Kasumi-1 (cell line): ENCODE measurements around the gene CDKN1A.
A peak's percentile ranks its signal among the peaks of the same experiment; 100 is the strongest.
"Not testable (repeated sequence)": the region's sequence is repeated elsewhere in the genome, so short reads cannot be mapped to it uniquely, and the experiment has no call there.

Source experiments
- DNase-seq, 2 experiments: peaks; one replicate each; lab custom pipeline; 2025; lab: John Stamatoyannopoulos, UW

Gene CDKN1A

DNA sequence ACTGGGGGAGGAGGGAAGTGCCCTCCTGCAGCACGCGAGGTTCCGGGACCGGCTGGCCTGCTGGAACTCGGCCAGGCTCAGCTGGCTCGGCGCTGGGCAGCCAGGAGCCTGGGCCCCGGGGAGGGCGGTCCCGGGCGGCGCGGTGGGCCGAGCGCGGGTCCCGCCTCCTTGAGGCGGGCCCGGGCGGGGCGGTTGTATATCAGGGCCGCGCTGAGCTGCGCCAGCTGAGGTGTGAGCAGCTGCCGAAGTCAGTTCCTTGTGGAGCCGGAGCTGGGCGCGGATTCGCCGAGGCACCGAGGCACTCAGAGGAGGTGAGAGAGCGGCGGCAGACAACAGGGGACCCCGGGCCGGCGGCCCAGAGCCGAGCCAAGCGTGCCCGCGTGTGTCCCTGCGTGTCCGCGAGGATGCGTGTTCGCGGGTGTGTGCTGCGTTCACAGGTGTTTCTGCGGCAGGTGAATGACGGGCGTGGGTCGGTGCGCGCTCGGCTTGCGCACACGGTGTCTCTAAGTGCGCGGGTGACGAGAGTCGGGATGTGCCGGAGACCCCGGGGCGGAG, at the start of gene CDKN1A:
CDKN1A (plus strand) TSS at position 227 of the 555 bp plus-strand sequence. CDS start 5,388 bp downstream, outside the sequence.
- peak; percentile 51 to 60 for DNase-seq

GRCh38 chr6:36629784-36630183, 48.7 kb upstream of the CDKN1A start:
- no peak for DNase-seq

GRCh38 chr6:36631326-36632011, 47.0 kb upstream of the CDKN1A start:
- DNase-seq = no peak

DNA sequence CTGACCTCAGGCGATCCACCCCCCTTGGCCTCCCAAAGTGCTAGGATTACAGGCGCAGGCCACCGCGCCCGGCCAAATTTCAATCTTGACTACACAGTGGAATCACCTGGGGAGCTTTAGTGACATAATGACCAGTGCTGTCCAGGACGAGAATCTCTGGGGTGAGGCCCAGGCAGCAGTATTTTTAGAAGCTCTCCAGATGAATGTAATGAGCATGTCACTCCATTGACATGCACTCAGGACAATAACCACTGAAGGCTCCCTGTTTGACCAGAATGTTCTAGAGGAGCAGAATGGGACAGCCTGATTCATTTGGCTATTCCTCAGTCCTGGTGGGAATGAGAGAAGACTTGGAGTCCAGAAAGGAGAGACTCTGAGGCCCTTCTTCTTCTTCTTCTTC, 45.1 kb upstream of the CDKN1A start:
- DNase-seq = no peak

DNA sequence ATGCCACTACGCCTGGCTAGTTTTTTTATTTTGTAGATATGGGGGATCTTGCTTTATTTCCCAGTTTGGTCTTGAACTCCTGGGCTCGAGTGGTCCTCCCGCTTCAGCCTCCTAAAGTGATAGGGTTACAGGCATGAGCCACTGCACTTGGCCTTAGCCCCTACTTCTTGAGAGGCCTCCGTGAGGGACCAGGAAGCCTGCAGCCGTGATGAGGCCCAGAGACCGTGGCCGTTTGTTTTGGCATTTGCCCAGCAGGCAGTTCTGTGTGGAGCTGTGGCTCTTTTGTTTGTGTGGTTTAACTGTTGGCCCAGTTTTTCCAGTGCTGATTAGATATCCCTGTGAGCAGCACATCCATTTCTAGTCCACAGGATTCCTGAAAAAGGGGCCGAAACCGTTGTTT, 44.6 kb upstream of the CDKN1A start:
- peak; percentile 19 to 33 for DNase-seq

GRCh38 chr6:36634317-36635108, 44.0 kb upstream of the CDKN1A start:
- DNase-seq = no peak

DNA sequence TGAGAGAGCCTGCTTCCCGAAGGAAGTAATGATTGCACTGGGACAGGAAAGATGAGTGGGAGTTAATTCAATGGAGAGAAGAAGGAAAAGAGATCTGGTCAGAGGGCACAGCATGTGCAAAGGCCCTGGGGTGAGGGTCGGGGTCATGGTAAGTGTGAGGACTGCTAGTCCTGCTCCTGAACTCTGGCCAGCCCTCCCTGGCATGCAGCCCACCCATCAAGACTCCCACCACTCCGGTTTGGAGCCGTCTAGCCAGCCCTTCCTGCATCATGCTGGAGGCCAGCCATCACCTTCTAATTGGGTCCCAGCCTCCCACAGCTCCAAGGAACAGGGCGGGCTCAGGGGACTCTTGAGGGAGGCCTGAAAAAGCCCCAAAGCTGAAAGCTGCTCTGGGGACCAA, 42.2 kb upstream of the CDKN1A start:
- no peak for DNase-seq

GRCh38 chr6:36636687-36637418, 41.7 kb upstream of the CDKN1A start:
- no peak for DNase-seq

DNA sequence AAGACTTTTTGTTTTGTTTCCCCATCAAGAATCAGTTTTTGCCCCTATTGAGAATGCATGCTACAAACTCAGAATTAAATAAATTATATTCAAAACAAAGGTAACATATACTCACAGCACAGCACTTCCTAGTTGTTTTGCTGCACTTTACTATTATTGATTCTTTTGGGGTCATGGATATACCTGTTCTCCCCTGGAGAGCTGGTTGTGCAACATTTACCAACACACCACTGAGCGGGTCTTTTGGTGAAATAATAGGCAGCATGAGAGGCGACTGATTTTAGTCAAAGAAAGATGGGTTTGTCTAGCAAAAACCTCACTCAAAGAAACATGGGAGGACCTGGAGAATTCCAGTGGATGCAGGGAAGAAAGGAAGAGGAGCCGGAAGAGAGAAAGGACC, 39.9 kb upstream of the CDKN1A start:
- DNase-seq = no peak

DNA sequence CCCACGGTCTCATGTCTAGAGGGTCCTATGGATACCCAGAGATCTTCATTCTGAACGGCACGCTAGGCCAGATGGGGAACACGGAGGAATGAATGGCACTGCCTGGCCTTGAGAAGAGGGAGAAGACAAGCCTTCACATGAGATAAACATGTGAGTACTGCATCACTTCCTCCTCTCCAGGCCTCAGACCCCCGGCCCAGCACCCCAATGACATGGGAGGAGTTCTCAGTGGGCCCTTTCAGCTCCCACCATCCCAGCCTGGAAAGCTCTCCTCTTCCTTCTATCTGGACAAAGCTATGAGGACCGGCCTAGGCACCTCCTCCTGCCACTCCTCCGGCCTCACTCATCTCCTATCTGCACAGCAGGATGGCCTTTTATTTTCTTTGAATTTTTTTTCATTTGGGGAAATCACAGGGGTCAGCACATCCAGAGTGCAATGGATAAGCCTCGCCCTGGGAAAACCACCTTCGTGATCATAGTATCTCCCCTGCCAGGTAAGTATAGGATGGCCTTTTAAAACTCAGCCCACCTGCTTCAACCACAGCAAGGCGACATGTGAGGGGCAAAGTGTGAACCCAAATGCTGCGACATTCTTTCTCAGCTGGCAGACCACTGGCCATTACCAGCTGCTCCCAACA, 39.2 kb upstream of the CDKN1A start:
- no peak for DNase-seq

DNA sequence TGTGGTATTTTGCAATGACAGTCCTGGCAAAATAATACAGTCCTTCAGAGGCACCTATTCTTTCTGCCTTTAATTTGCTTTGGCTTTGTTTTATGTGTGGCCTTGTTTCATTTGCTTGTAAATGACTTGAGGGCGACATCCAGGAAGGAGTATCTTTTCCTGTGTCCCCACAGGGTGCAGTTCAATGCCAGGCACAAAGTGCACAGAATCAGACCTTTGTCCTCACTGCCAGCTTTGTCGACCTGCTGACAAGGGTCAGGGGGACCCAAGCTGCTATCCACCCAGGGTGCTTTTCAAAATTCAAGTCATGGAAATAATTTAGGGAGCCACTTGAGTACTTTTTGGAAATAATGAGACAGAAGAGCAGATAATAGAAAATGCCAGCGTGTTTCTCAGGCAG, 37.0 kb upstream of the CDKN1A start:
- DNase-seq = no peak

DNA sequence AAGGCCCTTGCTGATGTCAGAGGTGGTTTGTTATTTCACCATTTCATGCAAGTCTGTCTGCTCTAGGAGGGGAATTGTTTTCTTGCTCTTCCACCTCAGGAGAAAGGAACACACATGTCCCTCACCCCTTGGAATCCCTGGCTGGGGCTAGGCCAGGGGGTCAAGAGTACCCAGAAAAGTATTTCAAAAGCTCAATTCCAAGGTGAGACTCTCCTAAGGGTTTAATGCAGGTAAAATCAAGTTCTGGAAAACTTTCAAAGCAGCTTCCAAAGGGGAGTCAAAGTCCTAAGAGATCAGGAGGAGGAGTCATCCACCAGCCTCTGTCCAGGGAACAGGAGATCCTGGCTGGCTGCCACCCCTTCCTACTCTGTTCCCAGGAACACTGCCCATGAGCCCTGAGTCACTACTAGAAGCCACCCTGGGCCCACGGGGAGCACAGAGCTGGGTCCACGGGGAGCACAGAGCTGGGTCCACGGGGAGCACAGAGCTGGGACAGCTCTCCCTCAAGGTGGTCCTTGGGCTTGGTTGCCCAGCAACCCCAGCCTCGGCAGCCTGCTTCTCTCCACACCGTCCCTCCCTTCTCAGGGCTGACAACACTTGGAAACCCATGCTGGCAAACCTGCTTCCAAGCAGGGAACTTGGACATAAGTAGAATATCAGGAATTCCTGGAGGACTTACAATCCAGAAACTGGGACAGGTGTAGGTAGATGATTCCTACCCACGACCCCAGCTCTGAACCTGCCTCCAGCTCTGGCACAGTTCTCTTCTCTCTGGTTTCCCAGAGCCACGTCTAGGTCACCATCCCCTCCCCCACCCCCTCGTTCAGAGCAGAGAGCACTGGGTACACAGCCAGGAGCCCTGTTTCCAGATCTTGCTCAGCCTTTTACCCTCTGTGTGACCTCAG, 35.3 kb upstream of the CDKN1A start:
- no peak for DNase-seq

- DNase-seq = peak in 1 of 2 experiments; percentile 11
These were observed 34.5 kb upstream of the CDKN1A start for GRCh38 chr6:36643977-36644376.

DNA sequence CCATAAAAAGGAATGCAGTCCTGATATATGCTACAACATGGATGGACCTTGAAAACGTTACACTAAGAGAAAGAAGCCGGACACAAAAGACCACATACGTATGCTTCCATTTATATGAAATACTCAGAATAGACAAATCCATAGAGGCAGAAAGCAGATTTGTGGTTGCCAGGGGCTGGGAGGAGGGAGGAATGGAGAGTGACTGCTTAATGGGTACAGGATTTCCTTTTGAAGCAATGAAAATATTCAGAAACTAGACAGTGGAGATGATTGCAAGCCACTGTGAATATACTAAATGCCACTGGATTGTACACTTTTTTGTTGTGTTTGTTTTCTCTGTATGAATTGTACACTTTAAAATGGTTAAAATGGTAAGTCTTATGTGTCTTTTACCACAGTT, 29.4 kb upstream of the CDKN1A start:
- no peak for DNase-seq

- DNase-seq = no peak
These were observed 28.6 kb upstream of the CDKN1A start for GRCh38 chr6:36649701-36650484.

GRCh38 chr6:36650848-36651478, 27.6 kb upstream of the CDKN1A start:
- DNase-seq = peak in 1 of 2 experiments; percentile 12

DNA sequence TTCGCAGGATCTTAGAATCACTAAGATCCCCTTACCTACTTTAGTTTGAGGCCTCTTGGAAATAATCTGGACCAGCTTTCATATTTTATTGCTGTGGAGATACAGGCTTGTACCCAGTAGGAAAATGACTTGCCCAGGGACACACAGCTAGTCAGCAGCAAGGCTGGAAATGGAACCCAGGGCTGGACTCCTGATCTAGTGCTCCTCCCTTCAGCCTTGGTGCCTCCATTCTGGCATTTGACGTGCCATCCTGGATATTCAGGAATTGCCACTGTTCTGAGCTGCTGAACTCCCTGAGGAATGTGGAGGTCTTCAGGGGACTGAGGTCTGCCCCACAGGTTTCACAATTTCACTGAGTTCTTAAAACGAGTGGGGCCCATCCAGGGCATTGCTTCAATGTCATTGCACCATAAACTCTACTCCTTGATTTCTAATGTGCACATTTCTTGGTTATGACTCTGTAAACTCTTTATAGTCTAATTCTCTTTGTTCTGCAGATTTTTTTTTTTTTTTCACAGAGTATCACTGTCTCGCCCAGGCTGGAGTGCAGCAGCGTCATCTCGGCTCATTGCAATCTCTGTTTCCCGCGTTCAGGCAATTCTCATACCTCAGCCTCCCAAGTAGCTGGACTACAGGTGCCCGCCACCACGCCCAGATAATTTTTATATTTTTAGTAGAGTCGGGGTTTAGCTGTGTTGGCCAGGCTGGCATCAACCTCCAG, 26.7 kb upstream of the CDKN1A start:
- DNase-seq = no peak

DNA sequence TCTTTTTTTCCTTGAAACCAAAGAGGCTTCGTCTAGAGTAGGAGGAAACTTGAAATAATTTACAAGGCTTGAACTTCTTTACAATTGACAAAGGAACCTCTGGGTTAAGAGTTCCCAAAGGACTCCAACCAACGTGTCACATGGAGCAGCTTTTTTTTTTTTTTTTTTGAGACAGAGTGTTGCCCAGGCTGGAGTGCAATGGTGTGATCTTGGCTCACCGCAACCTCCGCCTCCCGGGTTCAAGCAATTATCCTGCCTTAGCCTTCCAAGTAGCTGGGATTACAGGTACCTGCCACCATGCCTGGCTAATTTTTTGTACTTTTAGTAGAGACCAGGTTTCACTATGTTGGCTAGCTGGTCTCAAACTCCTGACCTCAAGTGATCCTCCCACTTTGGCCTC, 24.0 kb upstream of the CDKN1A start:
- not testable (repeated sequence) for DNase-seq
